Osteoblast (primary cell): ENCODE results near the gene PDYN. TPM values are rescaled to one million over a fixed set of nuclear protein-coding genes. Genes with fewer than 3 reads are reported as not detected.
A peak's percentile ranks its signal among the peaks of the same experiment; 100 is the strongest.

ENCODE experiments used
- DNase-seq: peaks from one replicate; pipeline ENCODE4 v3.0.0; 2011; ENCODE audit warnings: low spot score, mixed read lengths; ENCODE audit not compliant: insufficient read length; ENCODE audit errors: missing footprints
- H2AFZ ChIP-seq: 2 replicates; pipeline ENCODE4 v1.6.0; 2011; ENCODE audit warnings: mild to moderate bottlenecking, low read length
- H3K27ac ChIP-seq: 2 replicates; pipeline ENCODE4 v1.5.1; 2011; ENCODE audit warnings: mild to moderate bottlenecking, low read depth, low read length, moderate library complexity
- H3K27me3 ChIP-seq: 2 replicates; pipeline ENCODE4 v1.6.0; 2012; ENCODE audit warnings: mild to moderate bottlenecking, control low read depth, inconsistent platforms, low read length, moderate library complexity; ENCODE audit not compliant: insufficient read depth
- H3K36me3 ChIP-seq: 2 replicates; pipeline ENCODE4 v1.5.1; 2011; ENCODE audit warnings: mild to moderate bottlenecking, low read length, control low read depth, moderate library complexity; ENCODE audit not compliant: insufficient read depth
- H3K4me1 ChIP-seq: 2 replicates; pipeline ENCODE4 v1.5.1; 2011; ENCODE audit warnings: mild to moderate bottlenecking, low read length, control low read depth, moderate library complexity; ENCODE audit not compliant: insufficient read depth
- H3K4me2 ChIP-seq: 2 replicates; pipeline ENCODE4 v1.6.0; 2011; ENCODE audit warnings: mild to moderate bottlenecking, low read length; ENCODE audit not compliant: insufficient read depth
- H3K4me3 ChIP-seq: fragments of 200-600 bp; sonication (generic); 3 replicates; pipeline ENCODE4 v1.5.1; 2012; ENCODE audit warnings: mild to moderate bottlenecking, low read length, inconsistent platforms; ENCODE audit not compliant: insufficient read depth
- H3K79me2 ChIP-seq: 2 replicates; pipeline ENCODE4 v1.6.0; 2012; ENCODE audit warnings: mild to moderate bottlenecking, low read length, control low read depth, inconsistent platforms; ENCODE audit not compliant: insufficient read depth
- H3K9me3 ChIP-seq: 2 replicates; pipeline ENCODE4 v1.5.1; 2011; ENCODE audit warnings: low read depth, low read length, control low read depth
- H4K20me1 ChIP-seq: 2 replicates; pipeline ENCODE4 v1.6.0; 2012; ENCODE audit warnings: mild to moderate bottlenecking, low read length, control low read depth; ENCODE audit not compliant: insufficient read depth
- total RNA-seq: library from RNA; depleted of rRNA; stranded (reverse); fragments of >200 nt; gene quantifications from 2 replicates; pipeline ENCODE4 v1.2.3, GENCODE V29; 2012
- TF ChIP-seq, protein P1 (sequence below): IDR thresholded peaks from 2 replicates; pipeline ENCODE4 v1.5.1; 2011; ENCODE audit warnings: mild to moderate bottlenecking, low read depth, low read length, moderate library complexity; ENCODE audit errors: extremely low read depth

PDYN gene
- total RNA-seq, 1 donor: not detected

DNA sequence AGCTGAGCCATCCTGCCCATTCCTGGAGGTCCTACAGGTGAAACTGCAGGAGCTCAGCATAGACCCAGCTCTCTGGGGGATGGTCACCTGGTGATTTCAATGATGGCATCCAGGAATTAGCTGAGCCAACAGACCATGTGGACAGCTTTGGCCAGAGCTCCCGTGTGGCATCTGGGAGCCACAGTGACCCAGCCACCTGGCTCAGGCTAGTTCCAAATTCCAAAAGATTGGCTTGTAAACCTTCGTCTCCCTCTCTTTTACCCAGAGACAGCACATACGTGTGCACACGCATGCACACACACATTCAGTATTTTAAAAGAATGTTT lies 54.6 kb downstream of the PDYN start:
- peaks cover 14% of the 10 kb centered on the region for H3K36me3 ChIP-seq
- DNase-seq: no peak
- no peak overlapping the region for H3K4me2 ChIP-seq
- H3K4me1 ChIP-seq: peaks cover 24% of the 10 kb centered on the region
- TF ChIP-seq, protein P1, sequence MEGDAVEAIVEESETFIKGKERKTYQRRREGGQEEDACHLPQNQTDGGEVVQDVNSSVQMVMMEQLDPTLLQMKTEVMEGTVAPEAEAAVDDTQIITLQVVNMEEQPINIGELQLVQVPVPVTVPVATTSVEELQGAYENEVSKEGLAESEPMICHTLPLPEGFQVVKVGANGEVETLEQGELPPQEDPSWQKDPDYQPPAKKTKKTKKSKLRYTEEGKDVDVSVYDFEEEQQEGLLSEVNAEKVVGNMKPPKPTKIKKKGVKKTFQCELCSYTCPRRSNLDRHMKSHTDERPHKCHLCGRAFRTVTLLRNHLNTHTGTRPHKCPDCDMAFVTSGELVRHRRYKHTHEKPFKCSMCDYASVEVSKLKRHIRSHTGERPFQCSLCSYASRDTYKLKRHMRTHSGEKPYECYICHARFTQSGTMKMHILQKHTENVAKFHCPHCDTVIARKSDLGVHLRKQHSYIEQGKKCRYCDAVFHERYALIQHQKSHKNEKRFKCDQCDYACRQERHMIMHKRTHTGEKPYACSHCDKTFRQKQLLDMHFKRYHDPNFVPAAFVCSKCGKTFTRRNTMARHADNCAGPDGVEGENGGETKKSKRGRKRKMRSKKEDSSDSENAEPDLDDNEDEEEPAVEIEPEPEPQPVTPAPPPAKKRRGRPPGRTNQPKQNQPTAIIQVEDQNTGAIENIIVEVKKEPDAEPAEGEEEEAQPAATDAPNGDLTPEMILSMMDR: no peak
- peaks cover 8% of the 10 kb centered on the region for H4K20me1 ChIP-seq
- no peaks in the 10 kb centered on the region for H3K79me2 ChIP-seq
- no peak overlapping the region for H3K4me3 ChIP-seq
- H3K27me3 ChIP-seq: peaks cover 8% of the 10 kb centered on the region
- no peak overlapping the region for H2AFZ ChIP-seq
- H3K27ac ChIP-seq: no peak overlapping the region
- no peaks in the 10 kb centered on the region for H3K9me3 ChIP-seq

DNA sequence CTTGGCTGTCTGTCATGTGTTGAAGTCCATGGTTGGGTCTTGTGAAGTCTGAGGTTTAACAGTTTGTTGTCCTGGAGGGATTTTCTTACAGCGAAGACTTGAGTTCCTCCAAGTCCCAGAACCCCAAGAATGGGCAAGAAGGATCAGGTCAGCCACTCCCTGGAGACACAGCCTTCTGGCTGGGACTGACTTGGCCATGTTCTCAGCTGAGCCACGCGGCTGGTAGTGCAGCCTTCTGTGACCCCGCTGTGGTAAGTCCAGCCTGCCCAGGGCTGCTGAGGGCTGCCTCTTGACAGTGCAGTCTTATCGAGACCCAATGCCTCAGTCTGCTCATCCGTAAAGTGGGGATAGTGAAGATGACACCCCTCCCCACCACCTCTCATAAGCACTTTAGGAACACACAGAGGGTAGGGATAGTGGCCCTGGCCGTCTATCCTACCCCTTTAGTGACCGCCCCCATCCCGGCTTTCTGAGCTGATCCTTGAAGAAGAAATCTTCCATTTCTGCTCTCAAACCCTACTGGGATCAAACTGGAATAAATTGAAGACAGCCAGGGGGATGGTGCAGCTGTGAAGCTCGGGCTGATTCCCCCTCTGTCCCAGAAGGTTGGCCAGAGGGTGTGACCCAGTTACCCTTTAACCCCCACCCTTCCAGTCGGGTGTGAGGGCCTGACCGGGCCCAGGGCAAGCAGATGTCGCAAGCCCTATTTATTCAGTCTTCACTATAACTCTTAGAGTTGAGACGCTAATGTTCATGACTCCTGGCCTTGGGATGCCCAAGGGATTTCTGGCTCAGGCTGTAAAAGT lies 55.2 kb downstream of the PDYN start:
- peaks cover 30% of the 10 kb centered on the region for H3K4me1 ChIP-seq
- TF ChIP-seq, protein P1: no peak
- no peaks in the 10 kb centered on the region for H3K79me2 ChIP-seq
- H3K36me3 ChIP-seq: peaks cover 14% of the 10 kb centered on the region
- H3K4me3 ChIP-seq: no peak overlapping the region
- peaks cover 7% of the 10 kb centered on the region for H3K27me3 ChIP-seq
- no peak overlapping the region for H3K4me2 ChIP-seq
- H2AFZ ChIP-seq: no peak overlapping the region
- H4K20me1 ChIP-seq: peaks cover 10% of the 10 kb centered on the region
- H3K27ac ChIP-seq: no peak overlapping the region
- DNase-seq: no peak
- no peaks in the 10 kb centered on the region for H3K9me3 ChIP-seq

DNA sequence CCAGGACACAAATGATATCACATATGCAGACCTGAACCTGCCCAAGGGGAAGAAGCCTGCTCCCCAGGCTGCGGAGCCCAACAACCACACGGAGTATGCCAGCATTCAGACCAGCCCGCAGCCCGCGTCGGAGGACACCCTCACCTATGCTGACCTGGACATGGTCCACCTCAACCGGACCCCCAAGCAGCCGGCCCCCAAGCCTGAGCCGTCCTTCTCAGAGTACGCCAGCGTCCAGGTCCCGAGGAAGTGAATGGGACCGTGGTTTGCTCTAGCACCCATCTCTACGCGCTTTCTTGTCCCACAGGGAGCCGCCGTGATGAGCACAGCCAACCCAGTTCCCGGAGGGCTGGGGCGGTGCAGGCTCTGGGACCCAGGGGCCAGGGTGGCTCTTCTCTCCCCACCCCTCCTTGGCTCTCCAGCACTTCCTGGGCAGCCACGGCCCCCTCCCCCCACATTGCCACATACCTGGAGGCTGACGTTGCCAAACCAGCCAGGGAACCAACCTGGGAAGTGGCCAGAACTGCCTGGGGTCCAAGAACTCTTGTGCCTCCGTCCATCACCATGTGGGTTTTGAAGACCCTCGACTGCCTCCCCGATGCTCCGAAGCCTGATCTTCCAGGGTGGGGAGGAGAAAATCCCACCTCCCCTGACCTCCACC lies 56.4 kb downstream of the PDYN start:
- Histone ChIP-seq H4K20me1 (peaks cover 18% of the 10 kb centered on the region), H3K79me2 (no peaks in the 10 kb centered on the region), H3K9me3 (no peaks in the 10 kb centered on the region), H3K4me2 (no peak overlapping the region), H2AFZ (no peak overlapping the region), H3K27ac (no peak overlapping the region), H3K4me3 (no peak overlapping the region), H3K36me3 (peaks cover 14% of the 10 kb centered on the region), H3K4me1 (peaks cover 39% of the 10 kb centered on the region), H3K27me3 (no peaks in the 10 kb centered on the region)
- TF ChIP-seq, protein P1: no peak
- DNase-seq: no peak

DNA sequence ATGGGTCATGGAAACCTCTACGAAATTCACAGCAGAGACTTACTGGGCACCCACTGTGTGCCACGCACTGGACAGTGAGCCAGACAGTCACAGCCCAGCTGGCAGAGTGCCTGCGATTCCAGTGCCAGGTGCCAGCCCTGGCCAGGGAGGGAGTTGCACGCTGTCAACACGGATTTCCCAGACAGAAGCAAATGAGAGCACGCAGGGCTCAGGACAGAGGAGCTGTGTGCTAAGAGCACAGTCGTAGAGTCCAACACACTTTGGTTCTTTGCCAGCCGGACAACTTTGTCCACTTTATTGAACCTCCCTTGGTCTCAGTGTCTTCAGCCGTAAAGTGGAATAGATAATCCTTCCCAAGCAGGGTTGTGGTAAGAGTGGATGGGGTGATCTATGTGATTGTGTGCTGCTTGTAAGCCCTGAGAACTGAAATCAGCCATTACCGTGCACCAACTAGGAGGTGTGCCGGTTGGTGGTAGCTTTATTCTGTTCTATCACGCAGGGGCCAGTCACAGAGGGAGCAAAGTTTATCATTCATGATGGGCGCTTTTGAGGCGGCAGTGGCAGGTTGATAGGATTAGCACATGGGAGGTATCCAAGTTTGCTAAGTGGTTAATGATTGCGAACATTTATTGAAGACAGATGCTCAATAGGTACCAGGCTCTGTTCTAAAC lies 58.0 kb downstream of the PDYN start:
- TF ChIP-seq, protein P1: no peak
- H3K9me3 ChIP-seq: no peaks in the 10 kb centered on the region
- H3K27me3 ChIP-seq: no peaks in the 10 kb centered on the region
- H3K4me3 ChIP-seq: no peak overlapping the region
- H3K79me2 ChIP-seq: no peaks in the 10 kb centered on the region
- H3K4me1 ChIP-seq: peaks cover 30% of the 10 kb centered on the region
- H3K36me3 ChIP-seq: peaks cover 14% of the 10 kb centered on the region
- H3K4me2 ChIP-seq: no peak overlapping the region
- DNase-seq: no peak
- peak overlapping the region; percentile 94 for H3K27ac ChIP-seq
- H2AFZ ChIP-seq: no peak overlapping the region
- H4K20me1 ChIP-seq: peaks cover 18% of the 10 kb centered on the region
